ENCODE data around the gene NME2.
"Not testable (repeated sequence)": the region's sequence is repeated elsewhere in the genome, so short reads cannot be mapped to it uniquely, and the experiment has no call there.

NME2 gene

GRCh38 chr17:51155416-51155815 is 10.8 kb upstream of the NME2 start:
- no peaks in the 10 kb centered on the region for H3K9me3 ChIP-seq (ENCODE audit: insufficient read depth, low read depth, low read length)
- H3K27ac ChIP-seq (ENCODE audit: low read length), result no peak overlapping the region
- peaks cover 48% of the 10 kb centered on the region for H3K36me3 ChIP-seq (ENCODE audit: insufficient read depth, low read depth, low read length)
- no peaks in the 10 kb centered on the region for H3K27me3 ChIP-seq (ENCODE audit: insufficient read depth, low read length)
- no peak overlapping the region for H3K9ac ChIP-seq (ENCODE audit: low read depth, low read length)
- H3K4me1 ChIP-seq (ENCODE audit: insufficient read depth, low read length), result peaks cover 7% of the 10 kb centered on the region; the same call in 1 of the 2 replicates
- H3K4me3 ChIP-seq (ENCODE audit: low read length), result no peak overlapping the region

GRCh38 chr17:51159604-51160003 is 6.6 kb upstream of the NME2 start:
- Histone ChIP-seq H3K27ac (ENCODE audit: low read length) (no peak overlapping the region), H3K27me3 (ENCODE audit: insufficient read depth, low read length) (no peaks in the 10 kb centered on the region), H3K4me1 (ENCODE audit: insufficient read depth, low read length) (no peaks in the 10 kb centered on the region), H3K9ac (ENCODE audit: low read depth, low read length) (no peak overlapping the region), H3K4me3 (ENCODE audit: low read length) (no peak overlapping the region), H3K36me3 (ENCODE audit: insufficient read depth, low read depth, low read length) (peaks cover 79% of the 10 kb centered on the region), H3K9me3 (ENCODE audit: insufficient read depth, low read depth, low read length) (no peaks in the 10 kb centered on the region)

GRCh38 chr17:51161541-51161940 is 4.7 kb upstream of the NME2 start:
- H3K36me3 ChIP-seq (ENCODE audit: insufficient read depth, low read depth, low read length), result peaks cover 66% of the 10 kb centered on the region
- no peaks in the 10 kb centered on the region for H3K9me3 ChIP-seq (ENCODE audit: insufficient read depth, low read depth, low read length)
- H3K27ac ChIP-seq (ENCODE audit: low read length), result no peak overlapping the region

GRCh38 chr17:51164911-51165679 is 1.1 kb upstream of the NME2 start:
- 0 out of 2 replicates have a peak, but pooled peaks cover 4% of the 10 kb centered on the region for H3K4me1 ChIP-seq (ENCODE audit: insufficient read depth, low read length)
- H3K4me3 ChIP-seq (ENCODE audit: low read length), result peak overlapping the region; percentile 99
- no peak overlapping the region for H3K27ac ChIP-seq (ENCODE audit: low read length)
- H3K27me3 ChIP-seq (ENCODE audit: insufficient read depth, low read length), result no peaks in the 10 kb centered on the region
- H3K9ac ChIP-seq (ENCODE audit: low read depth, low read length), result peak overlapping the region; percentile 89; the same call in 1 of the 2 replicates
- peaks cover 58% of the 10 kb centered on the region for H3K36me3 ChIP-seq (ENCODE audit: insufficient read depth, low read depth, low read length)
- H3K9me3 ChIP-seq (ENCODE audit: insufficient read depth, low read depth, low read length), result no peaks in the 10 kb centered on the region

More at GRCh38 chr17:51161541-51161940, 4.7 kb upstream of the NME2 start:
- Histone ChIP-seq H3K4me1 (ENCODE audit: insufficient read depth, low read length) (0 out of 2 replicates have a peak, but pooled peaks cover 4% of the 10 kb centered on the region), H3K27me3 (ENCODE audit: insufficient read depth, low read length) (no peaks in the 10 kb centered on the region), H3K9ac (ENCODE audit: low read depth, low read length) (no peak overlapping the region), H3K4me3 (ENCODE audit: low read length) (no peak overlapping the region)

GRCh38 chr17:51165680-51166197 is 472 bp upstream of the NME2 start:
- H3K27ac ChIP-seq (ENCODE audit: low read length), result no peak overlapping the region
- no peaks in the 10 kb centered on the region for H3K27me3 ChIP-seq (ENCODE audit: insufficient read depth, low read length)
- H3K4me1 ChIP-seq (ENCODE audit: insufficient read depth, low read length), result 0 out of 2 replicates have a peak, but pooled peaks cover 4% of the 10 kb centered on the region
- peaks cover 58% of the 10 kb centered on the region for H3K36me3 ChIP-seq (ENCODE audit: insufficient read depth, low read depth, low read length)
- peak overlapping the region; percentile 89 for H3K9ac ChIP-seq (ENCODE audit: low read depth, low read length)
- H3K4me3 ChIP-seq (ENCODE audit: low read length), result peak overlapping the region; percentile 99
- H3K9me3 ChIP-seq (ENCODE audit: insufficient read depth, low read depth, low read length), result no peaks in the 10 kb centered on the region

- Histone ChIP-seq H3K27me3 (ENCODE audit: insufficient read depth, low read length) (no peaks in the 10 kb centered on the region), H3K9ac (ENCODE audit: low read depth, low read length) (peak overlapping the region; percentile 96), H3K4me3 (ENCODE audit: low read length) (peak overlapping the region; percentile 99), H3K9me3 (ENCODE audit: insufficient read depth, low read depth, low read length) (no peaks in the 10 kb centered on the region), H3K27ac (ENCODE audit: low read length) (no peak overlapping the region), H3K36me3 (ENCODE audit: insufficient read depth, low read depth, low read length) (peaks cover 58% of the 10 kb centered on the region), H3K4me1 (ENCODE audit: insufficient read depth, low read length) (0 out of 2 replicates have a peak, but pooled peaks cover 4% of the 10 kb centered on the region)
Observed at GRCh38 chr17:51166987-51167931, 1.0 kb downstream of the NME2 start.

- no peak overlapping the region for H3K27ac ChIP-seq (ENCODE audit: low read length)
- 0 out of 2 replicates have a peak, but pooled peaks cover 4% of the 10 kb centered on the region for H3K4me1 ChIP-seq (ENCODE audit: insufficient read depth, low read length)
- no peak overlapping the region for H3K4me3 ChIP-seq (ENCODE audit: low read length)
- no peak overlapping the region for H3K9ac ChIP-seq (ENCODE audit: low read depth, low read length)
- H3K27me3 ChIP-seq (ENCODE audit: insufficient read depth, low read length), result no peaks in the 10 kb centered on the region
- no peaks in the 10 kb centered on the region for H3K9me3 ChIP-seq (ENCODE audit: insufficient read depth, low read depth, low read length)
- peaks cover 56% of the 10 kb centered on the region for H3K36me3 ChIP-seq (ENCODE audit: insufficient read depth, low read depth, low read length)
Observed at GRCh38 chr17:51169340-51169739, 3.1 kb downstream of the NME2 start.

- Histone ChIP-seq H3K4me1 (ENCODE audit: insufficient read depth, low read length) (no peaks in the 10 kb centered on the region), H3K36me3 (ENCODE audit: insufficient read depth, low read depth, low read length) (peaks cover 56% of the 10 kb centered on the region), H3K4me3 (ENCODE audit: low read length) (no peak overlapping the region), H3K9me3 (ENCODE audit: insufficient read depth, low read depth, low read length) (no peaks in the 10 kb centered on the region), H3K27ac (ENCODE audit: low read length) (no peak overlapping the region), H3K27me3 (ENCODE audit: insufficient read depth, low read length) (no peaks in the 10 kb centered on the region), H3K9ac (ENCODE audit: low read depth, low read length) (no peak overlapping the region)
Observed at GRCh38 chr17:51170736-51171135, 4.5 kb downstream of the NME2 start.

- not testable (repeated sequence) for H3K27ac ChIP-seq (ENCODE audit: low read length); H3K9ac ChIP-seq (ENCODE audit: low read depth, low read length); H3K27me3 ChIP-seq (ENCODE audit: insufficient read depth, low read length); H3K4me1 ChIP-seq (ENCODE audit: insufficient read depth, low read length); H3K9me3 ChIP-seq (ENCODE audit: insufficient read depth, low read depth, low read length); H3K4me3 ChIP-seq (ENCODE audit: low read length)
- H3K36me3 ChIP-seq (ENCODE audit: insufficient read depth, low read depth, low read length), result peaks cover 56% of the 10 kb centered on the region
Observed at GRCh38 chr17:51172030-51172429, 5.8 kb downstream of the NME2 start.

GRCh38 chr17:51180486-51180885 is 14.3 kb downstream of the NME2 start:
- no peak overlapping the region for H3K27ac ChIP-seq (ENCODE audit: low read length)
- H3K4me1 ChIP-seq (ENCODE audit: insufficient read depth, low read length), result no peaks in the 10 kb centered on the region
- peaks cover 77% of the 10 kb centered on the region for H3K36me3 ChIP-seq (ENCODE audit: insufficient read depth, low read depth, low read length)
- H3K9me3 ChIP-seq (ENCODE audit: insufficient read depth, low read depth, low read length), result no peaks in the 10 kb centered on the region
- no peak overlapping the region for H3K9ac ChIP-seq (ENCODE audit: low read depth, low read length)
- no peak overlapping the region for H3K4me3 ChIP-seq (ENCODE audit: low read length)
- no peaks in the 10 kb centered on the region for H3K27me3 ChIP-seq (ENCODE audit: insufficient read depth, low read length)

- Histone ChIP-seq H3K4me3 (ENCODE audit: low read length) (no peak overlapping the region), H3K4me1 (ENCODE audit: insufficient read depth, low read length) (no peaks in the 10 kb centered on the region), H3K9ac (ENCODE audit: low read depth, low read length) (no peak overlapping the region), H3K27ac (ENCODE audit: low read length) (no peak overlapping the region), H3K27me3 (ENCODE audit: insufficient read depth, low read length) (no peaks in the 10 kb centered on the region), H3K36me3 (ENCODE audit: insufficient read depth, low read depth, low read length) (peaks cover 85% of the 10 kb centered on the region), H3K9me3 (ENCODE audit: insufficient read depth, low read depth, low read length) (no peaks in the 10 kb centered on the region)
Observed at GRCh38 chr17:51184124-51184523, 17.9 kb downstream of the NME2 start.
